Smooth muscle cell (in vitro differentiated cells): ENCODE measurements around the gene NDUFB10. TPM values are rescaled to one million over a fixed set of nuclear protein-coding genes. Genes with fewer than 3 reads are reported as not detected.

ENCODE experiments used
- DNase-seq: peaks from one replicate; lab custom pipeline; 2025; ENCODE audit not compliant: unreplicated experiment; lab: John Stamatoyannopoulos, UW
- H2AFZ ChIP-seq: fragments of 200-600 bp; sonication (generic); 2 replicates; pipeline ENCODE4 v1.6.0; 2016; ENCODE audit warnings: antibody characterized with exemption, low read depth, mild to moderate bottlenecking
- H3F3A ChIP-seq: fragments of 200-600 bp; sonication (generic); 2 replicates; pipeline ENCODE4 v1.6.0; 2017; ENCODE audit warnings: antibody characterized with exemption, low read depth
- H3K27ac ChIP-seq: fragments of 200-600 bp; sonication (generic); 2 replicates; pipeline ENCODE4 v1.5.1; 2016; ENCODE audit warnings: low read depth, mild to moderate bottlenecking
- H3K27me3 ChIP-seq: fragments of 200-600 bp; sonication (generic); 2 replicates; pipeline ENCODE4 v1.6.1; 2016; ENCODE audit warnings: low read depth, mild to moderate bottlenecking
- H3K36me3 ChIP-seq: fragments of 200-600 bp; sonication (generic); 2 replicates; pipeline ENCODE4 v1.5.1; 2016; ENCODE audit warnings: low read depth
- H3K4me1 ChIP-seq: fragments of 200-600 bp; sonication (generic); 2 replicates; pipeline ENCODE4 v1.5.1; 2016; ENCODE audit warnings: low read depth
- H3K4me2 ChIP-seq: fragments of 200-600 bp; sonication (generic); 2 replicates; pipeline ENCODE4 v1.6.0; 2016; ENCODE audit warnings: mild to moderate bottlenecking
- H3K4me3 ChIP-seq: fragments of 200-600 bp; sonication (generic); 2 replicates; pipeline ENCODE4 v1.5.1; 2016; ENCODE audit warnings: mild to moderate bottlenecking
- H3K79me2 ChIP-seq: fragments of 200-600 bp; sonication (generic); 2 replicates; pipeline ENCODE4 v1.6.0; 2016; ENCODE audit warnings: low read depth, mild to moderate bottlenecking
- H3K9ac ChIP-seq: fragments of 200-600 bp; sonication (generic); 2 replicates; pipeline ENCODE4 v1.6.0; 2016; ENCODE audit warnings: low read depth
- H3K9me3 ChIP-seq: fragments of 200-600 bp; sonication (generic); replicated peaks from 2 replicates; pipeline ENCODE4 v1.5.1; 2016; ENCODE audit warnings: low read depth
- H4K20me1 ChIP-seq: fragments of 200-600 bp; sonication (generic); 2 replicates; pipeline ENCODE4 v1.6.0; 2016; ENCODE audit warnings: low read depth
- WGBS: methylation state at CpG from one replicate; pipeline ENCODE4 v1.1.7; 2016; ENCODE audit warnings: low lambda C conversion rate; 5-methylcytosine and 5-hydroxymethylcytosine counted together
- polyA plus RNA-seq: library from polyadenylated mRNA; unstranded; fragments of >200 nt; fragmentation: Nextera tagmentation; extraction: Ambion mirVana; gene quantifications from 2 replicates; pipeline ENCODE4 v1.2.1, GENCODE V29; 2016
- total RNA-seq: library from RNA; depleted of rRNA; stranded (reverse); fragments of >200 nt; gene quantifications from 2 replicates; pipeline ENCODE4 v1.2.3, GENCODE V29; 2014
- TF ChIP-seq, protein P1 (sequence below): fragments of 200-600 bp; sonication (generic); IDR thresholded peaks from 2 replicates; pipeline ENCODE4 v1.5.1; 2017; ENCODE audit warnings: borderline replicate concordance, mild to moderate bottlenecking, antibody characterized with exemption; ENCODE audit not compliant: insufficient read depth, poor library complexity, severe bottlenecking

Gene NDUFB10
- total and polyA plus RNA-seq, 2 experiments from 2014 or later = 176 to 295 TPM

GRCh38 chr16:2001035-2001434 lies 41.7 kb downstream of the NDUFB10 start:
- no peaks in the 10 kb centered on the region for H3K9me3 ChIP-seq
- H3K4me2 ChIP-seq = no peak overlapping the region
- no peak overlapping the region for H3K9ac ChIP-seq
- no peak overlapping the region for H3K4me3 ChIP-seq
- no peak for DNase-seq
- no peaks in the 10 kb centered on the region for H3K36me3 ChIP-seq
- peaks cover 32% of the 10 kb centered on the region for H3K79me2 ChIP-seq
- TF ChIP-seq, protein P1, sequence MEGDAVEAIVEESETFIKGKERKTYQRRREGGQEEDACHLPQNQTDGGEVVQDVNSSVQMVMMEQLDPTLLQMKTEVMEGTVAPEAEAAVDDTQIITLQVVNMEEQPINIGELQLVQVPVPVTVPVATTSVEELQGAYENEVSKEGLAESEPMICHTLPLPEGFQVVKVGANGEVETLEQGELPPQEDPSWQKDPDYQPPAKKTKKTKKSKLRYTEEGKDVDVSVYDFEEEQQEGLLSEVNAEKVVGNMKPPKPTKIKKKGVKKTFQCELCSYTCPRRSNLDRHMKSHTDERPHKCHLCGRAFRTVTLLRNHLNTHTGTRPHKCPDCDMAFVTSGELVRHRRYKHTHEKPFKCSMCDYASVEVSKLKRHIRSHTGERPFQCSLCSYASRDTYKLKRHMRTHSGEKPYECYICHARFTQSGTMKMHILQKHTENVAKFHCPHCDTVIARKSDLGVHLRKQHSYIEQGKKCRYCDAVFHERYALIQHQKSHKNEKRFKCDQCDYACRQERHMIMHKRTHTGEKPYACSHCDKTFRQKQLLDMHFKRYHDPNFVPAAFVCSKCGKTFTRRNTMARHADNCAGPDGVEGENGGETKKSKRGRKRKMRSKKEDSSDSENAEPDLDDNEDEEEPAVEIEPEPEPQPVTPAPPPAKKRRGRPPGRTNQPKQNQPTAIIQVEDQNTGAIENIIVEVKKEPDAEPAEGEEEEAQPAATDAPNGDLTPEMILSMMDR = no peak
- WGBS = 98% methylated on average over 19 of the region's 19 CpGs
- H3K27ac ChIP-seq = no peak overlapping the region
- H3K4me1 ChIP-seq = peaks cover 5% of the 10 kb centered on the region
- no peak overlapping the region for H2AFZ ChIP-seq
- H4K20me1 ChIP-seq = peaks cover 61% of the 10 kb centered on the region
- H3F3A ChIP-seq = peaks cover 15% of the 10 kb centered on the region
- no peaks in the 10 kb centered on the region for H3K27me3 ChIP-seq

DNA sequence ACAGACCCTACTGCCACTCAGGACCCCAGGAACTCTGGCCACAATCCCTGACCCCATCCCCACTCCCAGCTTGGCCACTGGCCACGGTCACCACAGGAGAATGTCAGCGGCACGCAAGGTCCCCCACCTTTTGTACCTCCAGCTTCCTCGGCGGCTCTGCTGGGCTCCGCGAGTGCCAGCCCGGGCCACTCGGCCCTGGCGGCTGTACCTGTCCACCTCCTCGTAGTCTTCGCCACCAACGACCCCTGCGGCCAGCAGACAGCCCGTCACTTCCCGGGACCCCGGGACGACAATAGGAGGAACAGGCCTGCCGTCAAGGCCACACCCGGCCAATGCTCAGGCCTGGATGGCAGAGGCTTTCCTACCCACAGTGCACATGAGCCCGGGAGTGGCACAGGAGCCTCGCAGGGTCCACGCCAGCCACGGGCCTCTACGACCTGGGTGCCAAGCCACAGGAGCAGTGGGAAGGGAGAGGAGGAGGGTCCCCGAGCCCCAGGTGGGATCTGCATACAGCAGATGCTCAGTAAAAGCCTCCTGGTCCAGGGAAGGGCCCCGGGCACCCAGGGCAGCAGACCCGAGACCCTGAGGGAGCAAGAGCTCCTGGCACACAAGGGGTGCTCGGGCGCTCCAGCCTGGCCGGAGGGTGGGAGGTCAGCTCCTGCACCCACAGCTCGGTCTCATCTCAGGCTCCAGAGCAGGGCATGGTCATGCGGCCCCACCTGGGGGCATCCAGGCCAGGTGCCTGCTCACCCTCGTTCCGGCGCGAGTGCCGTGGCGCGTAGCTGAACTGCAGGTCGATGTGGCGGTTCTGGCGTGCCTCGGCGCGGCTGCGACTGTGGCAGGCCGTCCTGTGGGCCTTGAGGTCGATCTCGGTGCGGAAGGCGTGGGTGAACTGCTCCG lies 42.4 kb downstream of the NDUFB10 start:
- Histone ChIP-seq H3K4me1 (peaks cover 5% of the 10 kb centered on the region), H3K9me3 (no peaks in the 10 kb centered on the region), H4K20me1 (peaks cover 68% of the 10 kb centered on the region), H3F3A (peaks cover 8% of the 10 kb centered on the region), H3K4me3 (no peak overlapping the region), H2AFZ (no peak overlapping the region), H3K4me2 (no peak overlapping the region), H3K79me2 (peaks cover 39% of the 10 kb centered on the region), H3K9ac (no peak overlapping the region), H3K27me3 (no peaks in the 10 kb centered on the region), H3K36me3 (no peaks in the 10 kb centered on the region), H3K27ac (no peak overlapping the region)
- TF ChIP-seq, protein P1 = no peak
- DNase-seq = no peak
- WGBS = 98% methylated on average over 52 of the region's 53 CpGs

DNA sequence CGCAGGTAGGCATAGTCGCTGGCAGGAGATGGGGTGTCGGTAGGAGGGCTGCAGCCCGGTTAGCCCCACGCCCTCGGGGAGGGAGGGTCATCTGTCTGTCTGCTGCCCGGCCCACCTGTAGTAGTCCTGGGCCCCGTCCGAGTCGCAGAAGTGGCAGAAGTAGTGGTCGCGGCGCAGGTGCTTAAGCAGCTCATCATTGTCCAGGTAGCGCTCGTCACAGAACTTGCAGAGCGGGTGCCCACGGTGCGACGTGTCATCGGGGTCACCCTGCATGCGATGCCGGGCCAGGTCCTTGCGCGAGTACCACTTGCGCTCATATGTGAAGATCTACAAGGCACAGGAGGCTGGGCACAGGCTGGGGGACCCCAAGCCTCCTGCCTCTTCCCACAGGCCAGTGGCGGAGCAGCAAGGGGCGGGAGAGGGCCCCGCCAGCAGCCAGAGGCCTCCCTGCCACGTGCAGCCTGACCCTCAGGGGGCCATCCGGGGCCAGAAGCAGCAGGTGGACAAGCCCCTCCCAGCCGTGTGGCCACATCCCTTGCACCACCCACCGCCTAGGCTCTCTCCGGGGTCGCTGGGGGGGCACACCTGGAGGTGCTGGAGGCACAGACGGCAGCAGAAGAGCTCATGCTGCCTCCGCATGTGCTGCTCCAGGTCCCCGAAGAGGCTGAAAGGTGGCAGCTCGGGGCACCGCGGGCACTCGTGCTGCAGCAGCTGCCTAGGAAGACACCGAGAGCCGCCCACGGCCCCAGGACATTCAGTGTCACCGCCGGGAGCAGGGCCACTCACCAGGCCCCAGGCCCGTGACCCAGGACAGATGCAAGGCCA lies 43.3 kb downstream of the NDUFB10 start:
- DNase-seq = no peak
- Histone ChIP-seq H3F3A (no peaks in the 10 kb centered on the region), H3K27ac (no peak overlapping the region), H3K9ac (no peak overlapping the region), H3K27me3 (no peaks in the 10 kb centered on the region), H2AFZ (no peak overlapping the region), H3K4me1 (peaks cover 7% of the 10 kb centered on the region), H3K4me2 (no peak overlapping the region), H4K20me1 (peaks cover 73% of the 10 kb centered on the region), H3K9me3 (no peaks in the 10 kb centered on the region), H3K4me3 (no peak overlapping the region), H3K79me2 (peaks cover 48% of the 10 kb centered on the region), H3K36me3 (no peaks in the 10 kb centered on the region)
- TF ChIP-seq, protein P1 = no peak
- WGBS = 96% methylated on average over 42 of the region's 47 CpGs
